Cardiac fibroblast (primary cell): ENCODE data around the gene TTC38.

Experiments
- DNase-seq, 2 donors: peaks; one replicate each; pipeline versions ENCODE4 v3.0.0 to v3.0.0-alpha.2; 2010; ENCODE audit warnings: low read depth in 2 of 2
- H3K4me3 ChIP-seq, 2 donors: replicated peaks in 1 of 2; 1 replicate in 1 of 2; 2 replicates in 1 of 2; pipeline ENCODE4 v1.5.1; 2011; ENCODE audit warnings: low read depth in 2 of 2, low read length in 2 of 2, mild to moderate bottlenecking in 2 of 2, moderate library complexity in 1 of 2
- TF ChIP-seq, protein P1 (sequence below): IDR thresholded peaks from one replicate; pipeline ENCODE4 v1.5.1; 2011; ENCODE audit warnings: low read depth, mild to moderate bottlenecking, low read length, inconsistent platforms

The TTC38 gene

GRCh38 chr22:46281866-46282678 is 14.3 kb downstream of the TTC38 start:
- H3K4me3 ChIP-seq: no peak overlapping the region
- no peak for DNase-seq
- TF ChIP-seq, protein P1, sequence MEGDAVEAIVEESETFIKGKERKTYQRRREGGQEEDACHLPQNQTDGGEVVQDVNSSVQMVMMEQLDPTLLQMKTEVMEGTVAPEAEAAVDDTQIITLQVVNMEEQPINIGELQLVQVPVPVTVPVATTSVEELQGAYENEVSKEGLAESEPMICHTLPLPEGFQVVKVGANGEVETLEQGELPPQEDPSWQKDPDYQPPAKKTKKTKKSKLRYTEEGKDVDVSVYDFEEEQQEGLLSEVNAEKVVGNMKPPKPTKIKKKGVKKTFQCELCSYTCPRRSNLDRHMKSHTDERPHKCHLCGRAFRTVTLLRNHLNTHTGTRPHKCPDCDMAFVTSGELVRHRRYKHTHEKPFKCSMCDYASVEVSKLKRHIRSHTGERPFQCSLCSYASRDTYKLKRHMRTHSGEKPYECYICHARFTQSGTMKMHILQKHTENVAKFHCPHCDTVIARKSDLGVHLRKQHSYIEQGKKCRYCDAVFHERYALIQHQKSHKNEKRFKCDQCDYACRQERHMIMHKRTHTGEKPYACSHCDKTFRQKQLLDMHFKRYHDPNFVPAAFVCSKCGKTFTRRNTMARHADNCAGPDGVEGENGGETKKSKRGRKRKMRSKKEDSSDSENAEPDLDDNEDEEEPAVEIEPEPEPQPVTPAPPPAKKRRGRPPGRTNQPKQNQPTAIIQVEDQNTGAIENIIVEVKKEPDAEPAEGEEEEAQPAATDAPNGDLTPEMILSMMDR: no peak

GRCh38 chr22:46286006-46286405 is 18.2 kb downstream of the TTC38 start:
- no peak for DNase-seq
- no peak overlapping the region for H3K4me3 ChIP-seq
- TF ChIP-seq, protein P1: no peak

DNA sequence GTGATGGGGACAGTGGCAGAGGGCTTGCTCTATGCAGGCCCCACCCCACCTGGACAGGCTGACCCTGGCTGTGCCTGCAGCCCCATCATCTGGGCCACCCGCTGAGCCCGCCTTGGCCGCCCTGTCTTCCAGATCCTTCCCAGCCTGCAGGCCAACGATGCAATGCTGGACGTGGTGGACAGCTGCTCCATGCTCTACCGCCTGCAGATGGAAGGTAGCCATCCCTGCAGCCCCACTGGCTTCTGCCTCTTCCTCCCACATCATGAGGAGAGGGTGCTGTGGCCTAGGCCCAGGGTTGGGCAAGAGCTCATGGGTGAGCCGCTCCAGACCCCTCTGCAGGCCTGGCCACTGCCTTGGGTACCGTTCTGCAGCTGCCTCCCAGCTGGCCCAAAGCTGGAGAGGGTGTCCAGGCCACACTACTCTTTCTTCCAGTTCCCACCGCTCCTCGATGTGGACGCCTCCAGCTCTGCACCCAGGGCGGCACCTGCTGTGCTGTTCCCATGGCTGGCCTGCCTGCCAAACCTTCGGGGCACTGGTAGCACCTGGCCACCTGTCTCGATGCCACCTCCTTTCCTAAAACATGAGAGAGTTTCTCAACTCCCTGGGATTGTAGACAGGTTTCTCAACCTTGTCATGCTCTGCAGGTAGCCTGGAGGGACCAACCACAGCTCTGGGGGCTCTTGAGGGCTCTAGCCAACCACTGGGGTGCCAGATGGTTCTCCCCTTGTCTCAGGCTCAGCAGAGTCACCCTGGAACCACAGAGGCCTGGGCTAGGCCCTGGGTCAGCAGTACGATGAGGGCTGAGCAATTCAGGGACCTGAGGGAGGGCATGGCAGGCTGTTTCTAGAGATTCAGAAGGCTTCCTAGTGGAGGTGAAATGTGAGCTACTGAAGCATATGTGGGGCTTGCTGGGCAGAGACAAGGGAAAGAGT is 19.4 kb downstream of the TTC38 start:
- TF ChIP-seq, protein P1: no peak
- DNase-seq: no peak
- H3K4me3 ChIP-seq: no peak overlapping the region

GRCh38 chr22:46287873-46288751 is 20.3 kb downstream of the TTC38 start:
- no peak for DNase-seq

DNA sequence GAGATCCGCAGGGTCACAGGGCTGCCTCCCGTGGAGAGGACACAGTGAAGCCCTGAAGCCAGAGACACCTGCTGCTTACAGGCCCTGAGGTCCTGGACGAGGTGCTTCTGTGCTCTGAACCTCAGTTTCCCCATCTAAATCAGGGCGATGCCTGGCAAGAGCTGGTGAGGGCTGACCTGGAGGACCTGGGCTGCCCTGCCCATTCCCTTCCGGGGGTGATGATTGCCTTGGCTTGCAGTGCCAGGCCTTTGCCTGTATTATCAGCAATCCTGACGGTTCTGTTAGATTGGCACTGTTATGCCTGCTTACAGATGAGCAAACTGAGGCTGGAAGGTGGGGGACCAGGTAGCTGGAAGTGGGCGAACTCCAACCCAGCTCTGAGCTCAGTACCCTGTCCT is 21.0 kb downstream of the TTC38 start:
- no peak overlapping the region for H3K4me3 ChIP-seq
- TF ChIP-seq, protein P1: no peak
- no peak for DNase-seq

More at GRCh38 chr22:46287873-46288751, 20.3 kb downstream of the TTC38 start:
- TF ChIP-seq, protein P1: no peak
- H3K4me3 ChIP-seq: no peak overlapping the region

GRCh38 chr22:46289244-46289891 is 21.6 kb downstream of the TTC38 start:
- DNase-seq: no peak
- H3K4me3 ChIP-seq: no peak overlapping the region
- TF ChIP-seq, protein P1: no peak
